OCI-LY3 (cell line): ENCODE data around the gene ERMN.

Experiments
- H2AFZ ChIP-seq: fragments of 200-600, 300-600 bp; shearing (Covaris generic); 2 replicates; pipeline ENCODE4 v1.6.0; 2014; ENCODE audit warnings: antibody characterized with exemption, low read depth, low read length
- H3K27ac ChIP-seq: fragments of 200-600, 300-600 bp; sonication (generic); 2 replicates; pipeline ENCODE4 v1.5.1; 2014; ENCODE audit warnings: mild to moderate bottlenecking, low read length, moderate library complexity, mixed read lengths
- H3K27me3 ChIP-seq: fragments of 200-600, 300-600 bp; sonication (generic); 2 replicates; pipeline ENCODE4 v1.6.1; 2014; ENCODE audit warnings: low read depth, low read length, mixed read lengths
- H3K36me3 ChIP-seq: fragments of 200-600, 300-600 bp; sonication (generic); replicated peaks from 2 replicates; pipeline ENCODE3; 2014; ENCODE audit warnings: low read depth, low read length, mixed read lengths
- H3K4me1 ChIP-seq: fragments of 300-600, 200-600 bp; sonication (generic); 2 replicates; pipeline ENCODE4 v1.6.1; 2014; ENCODE audit warnings: low read length, mixed read lengths
- H3K4me2 ChIP-seq: fragments of 200-600, 300-600 bp; sonication (generic); 2 replicates; pipeline ENCODE4 v1.6.1; 2014; ENCODE audit warnings: low read length, mixed read lengths
- H3K4me3 ChIP-seq: fragments of 300-600, 200-600 bp; sonication (generic); 2 replicates; pipeline ENCODE4 v1.5.1; 2014; ENCODE audit warnings: antibody characterized with exemption, mild to moderate bottlenecking, low read length, moderate library complexity
- H3K79me2 ChIP-seq: fragments of 300-600, 200-600 bp; shearing (Covaris generic); 2 replicates; pipeline ENCODE4 v1.6.1; 2014; ENCODE audit warnings: mild to moderate bottlenecking, low read length, mixed read lengths
- H3K9ac ChIP-seq: fragments of 300-600, 200-600 bp; shearing (Covaris generic); 2 replicates; pipeline ENCODE4 v1.6.0; 2014; ENCODE audit warnings: mild to moderate bottlenecking, low read length, moderate library complexity
- H3K9me3 ChIP-seq: fragments of 200-600, 300-600 bp; shearing (Covaris generic); 2 replicates; pipeline ENCODE4 v1.6.1; 2014; ENCODE audit warnings: low read length, mixed read lengths; ENCODE audit not compliant: insufficient read depth
- H4K20me1 ChIP-seq: fragments of 200-600, 300-600 bp; sonication (generic); 2 replicates; pipeline ENCODE4 v1.6.1; 2016; ENCODE audit warnings: low read length, mixed read lengths; ENCODE audit not compliant: insufficient read depth
- EZH2phosphoT487 ChIP-seq: fragments of 200-600 bp; shearing (Covaris generic); IDR thresholded peaks from 2 replicates; pipeline ENCODE4 v1.6.1; 2018; ENCODE audit warnings: antibody characterized with exemption, mixed run types, low read depth
- TF ChIP-seq, protein P1 (sequence below): fragments of 200-600, 300-600 bp; sonication (generic); IDR thresholded peaks from 2 replicates; pipeline ENCODE4 v1.5.1; 2014; ENCODE audit warnings: antibody characterized with exemption, low read length, low read depth

ERMN gene

DNA sequence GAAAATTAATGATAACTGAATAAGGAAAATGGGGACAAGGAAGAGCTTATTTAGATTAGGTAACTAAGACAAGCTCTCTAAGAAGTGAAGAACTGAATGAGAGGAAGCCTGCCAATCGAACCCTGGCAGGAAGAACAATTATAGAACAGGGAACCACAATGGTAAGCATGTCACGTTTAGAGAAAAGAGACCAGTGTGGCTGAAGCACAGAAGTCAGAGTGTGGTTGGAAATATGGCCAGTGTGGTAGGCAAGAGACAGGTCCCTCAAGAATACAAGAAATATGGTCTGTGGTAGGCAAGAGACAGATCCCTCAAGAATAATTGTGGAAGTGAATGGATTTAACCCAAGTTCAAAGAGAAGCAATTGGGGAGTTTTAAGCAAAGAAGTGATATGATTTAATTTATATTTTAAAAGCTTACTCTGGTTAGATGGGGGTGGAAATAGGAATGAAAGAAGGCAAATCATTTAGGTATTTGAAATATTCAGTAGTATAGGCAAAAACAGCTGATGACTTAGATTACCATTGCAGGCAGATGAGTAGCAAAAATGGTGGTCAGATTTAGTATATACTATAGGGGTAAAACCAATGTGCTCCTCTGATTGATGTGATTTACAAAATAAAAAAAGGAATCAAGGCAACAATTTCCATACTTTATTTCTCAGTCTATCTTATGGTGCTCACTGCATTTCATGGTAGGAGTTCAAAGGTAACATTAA, 38.8 kb upstream of the ERMN start:
- Histone ChIP-seq H4K20me1 (no peaks in the 10 kb centered on the region), H3K9ac (no peak overlapping the region), H3K4me3 (no peak overlapping the region), H3K27ac (no peak overlapping the region), H3K79me2 (no peaks in the 10 kb centered on the region), H3K36me3 (peaks cover 12% of the 10 kb centered on the region), H3K4me1 (peaks cover 21% of the 10 kb centered on the region), H3K4me2 (no peak overlapping the region), H2AFZ (no peak overlapping the region), H3K27me3 (no peaks in the 10 kb centered on the region), H3K9me3 (no peaks in the 10 kb centered on the region)
- TF ChIP-seq, protein P1, sequence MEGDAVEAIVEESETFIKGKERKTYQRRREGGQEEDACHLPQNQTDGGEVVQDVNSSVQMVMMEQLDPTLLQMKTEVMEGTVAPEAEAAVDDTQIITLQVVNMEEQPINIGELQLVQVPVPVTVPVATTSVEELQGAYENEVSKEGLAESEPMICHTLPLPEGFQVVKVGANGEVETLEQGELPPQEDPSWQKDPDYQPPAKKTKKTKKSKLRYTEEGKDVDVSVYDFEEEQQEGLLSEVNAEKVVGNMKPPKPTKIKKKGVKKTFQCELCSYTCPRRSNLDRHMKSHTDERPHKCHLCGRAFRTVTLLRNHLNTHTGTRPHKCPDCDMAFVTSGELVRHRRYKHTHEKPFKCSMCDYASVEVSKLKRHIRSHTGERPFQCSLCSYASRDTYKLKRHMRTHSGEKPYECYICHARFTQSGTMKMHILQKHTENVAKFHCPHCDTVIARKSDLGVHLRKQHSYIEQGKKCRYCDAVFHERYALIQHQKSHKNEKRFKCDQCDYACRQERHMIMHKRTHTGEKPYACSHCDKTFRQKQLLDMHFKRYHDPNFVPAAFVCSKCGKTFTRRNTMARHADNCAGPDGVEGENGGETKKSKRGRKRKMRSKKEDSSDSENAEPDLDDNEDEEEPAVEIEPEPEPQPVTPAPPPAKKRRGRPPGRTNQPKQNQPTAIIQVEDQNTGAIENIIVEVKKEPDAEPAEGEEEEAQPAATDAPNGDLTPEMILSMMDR: no peak
- no peak for TF ChIP-seq EZH2phosphoT487

DNA sequence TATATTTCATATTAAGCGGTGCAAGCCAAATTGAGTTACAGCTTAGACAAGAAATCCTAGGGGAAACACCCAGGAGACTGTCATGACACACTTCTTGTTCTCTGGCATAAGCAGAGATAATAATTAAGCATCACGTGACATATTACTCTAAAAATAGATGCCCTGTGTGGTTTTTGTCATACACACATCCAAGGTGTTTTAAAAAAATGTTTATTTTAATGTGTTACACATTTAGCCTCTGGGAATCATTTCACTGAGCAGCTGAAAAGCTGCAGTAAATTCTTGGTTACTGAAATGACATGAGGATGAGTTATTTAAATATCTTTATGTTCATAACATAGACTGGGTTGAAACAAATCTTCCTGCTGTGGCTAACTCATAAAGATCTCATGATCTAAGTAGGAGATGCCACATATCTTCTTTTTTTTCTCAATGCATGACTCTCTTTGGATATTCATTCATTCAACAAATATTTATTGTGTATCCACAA, 38.0 kb upstream of the ERMN start:
- Histone ChIP-seq H3K79me2 (no peaks in the 10 kb centered on the region), H3K4me1 (peaks cover 24% of the 10 kb centered on the region), H3K9ac (no peak overlapping the region), H3K27me3 (no peaks in the 10 kb centered on the region), H2AFZ (no peak overlapping the region), H3K9me3 (no peaks in the 10 kb centered on the region), H4K20me1 (no peaks in the 10 kb centered on the region), H3K27ac (no peak overlapping the region), H3K36me3 (peaks cover 12% of the 10 kb centered on the region), H3K4me2 (no peak overlapping the region), H3K4me3 (no peak overlapping the region)
- TF ChIP-seq, protein P1: no peak
- TF ChIP-seq EZH2phosphoT487: no peak

DNA sequence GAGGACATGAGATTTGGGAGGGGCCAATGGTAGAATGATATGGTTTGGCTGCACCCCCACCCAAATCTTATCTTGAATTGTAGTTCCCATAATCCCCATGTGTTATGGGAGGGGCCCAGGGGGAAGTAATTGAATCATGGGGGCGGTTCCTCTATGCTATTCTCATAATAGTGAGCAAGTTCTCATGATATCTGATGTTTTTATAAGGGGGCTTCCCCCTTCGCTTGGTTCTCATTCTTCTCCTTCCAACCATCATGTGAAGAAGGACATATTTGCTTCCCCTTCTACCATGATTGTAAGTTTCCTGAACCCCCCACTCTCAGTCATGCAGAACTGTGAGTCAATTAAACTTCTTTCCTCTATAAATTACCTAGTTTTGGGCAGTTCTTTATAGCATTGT, 37.0 kb upstream of the ERMN start:
- Histone ChIP-seq H3K4me1 (peaks cover 29% of the 10 kb centered on the region), H3K79me2 (no peaks in the 10 kb centered on the region), H3K9ac (no peak overlapping the region), H3K4me3 (no peak overlapping the region), H3K27me3 (no peaks in the 10 kb centered on the region), H3K4me2 (no peak overlapping the region), H3K9me3 (no peaks in the 10 kb centered on the region), H2AFZ (no peak overlapping the region), H3K36me3 (peaks cover 12% of the 10 kb centered on the region), H3K27ac (no peak overlapping the region), H4K20me1 (no peaks in the 10 kb centered on the region)
- no peak for TF ChIP-seq EZH2phosphoT487
- TF ChIP-seq, protein P1: no peak

DNA sequence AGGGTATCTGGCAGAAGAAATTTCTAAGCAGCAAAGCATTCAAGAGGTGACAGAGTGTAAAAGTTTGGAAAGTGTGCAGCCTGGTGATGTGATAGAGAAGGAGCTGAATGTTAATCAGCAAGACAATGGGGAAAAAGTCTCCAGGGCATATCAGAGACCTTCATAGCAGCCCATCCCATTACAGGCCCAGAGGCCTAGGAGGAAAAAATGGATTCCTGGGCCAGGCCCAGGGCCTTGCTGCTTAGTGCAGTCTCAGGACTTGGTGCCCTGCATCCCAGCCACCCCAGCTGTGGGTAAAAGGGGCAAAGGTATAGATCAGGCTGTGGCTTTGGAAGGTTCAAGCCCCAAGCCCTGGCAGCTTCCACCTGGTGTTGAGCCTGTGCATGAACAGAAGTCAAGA, 35.9 kb upstream of the ERMN start:
- H3K27me3 ChIP-seq: no peaks in the 10 kb centered on the region
- no peak overlapping the region for H3K9ac ChIP-seq
- H2AFZ ChIP-seq: no peak overlapping the region
- H3K36me3 ChIP-seq: peaks cover 12% of the 10 kb centered on the region
- H3K4me3 ChIP-seq: no peak overlapping the region
- no peak overlapping the region for H3K27ac ChIP-seq
- H3K79me2 ChIP-seq: no peaks in the 10 kb centered on the region
- peaks cover 33% of the 10 kb centered on the region for H3K4me1 ChIP-seq
- H3K4me2 ChIP-seq: no peak overlapping the region
- H3K9me3 ChIP-seq: no peaks in the 10 kb centered on the region
- H4K20me1 ChIP-seq: no peaks in the 10 kb centered on the region
- no peak for TF ChIP-seq EZH2phosphoT487
- TF ChIP-seq, protein P1: no peak
